ENCODE measurements around the gene PDLIM4. TPM values are rescaled to one million over a fixed set of nuclear protein-coding genes. Genes with fewer than 3 reads are reported as not detected.
A peak's percentile ranks its signal among the peaks of the same experiment; 100 is the strongest.

PDLIM4 gene
- total RNA-seq, 3 donors from 2014 or later = 5.1 to 59.0 (median 5.6) TPM

- no peaks in the 10 kb centered on the region for H3K36me3 ChIP-seq (ENCODE audit: low read depth)
- no peaks in the 10 kb centered on the region for H3K9me3 ChIP-seq
- H3K4me3 ChIP-seq = peak overlapping the region; percentile 65
- DNase-seq (peak in 2 of 3 donors; percentile 19 to 45), ATAC-seq (no peak)
- no peak for TF ChIP-seq CTCF (IDR thresholded peaks at IDR 0.05)
- intact Hi-C loops (cut with DNase I, micrococcal nuclease) = no loop called here
- H3K4me1 ChIP-seq (ENCODE audit: low read depth) = peaks cover 30% of the 10 kb centered on the region
Measured at GRCh38 chr5:132228241-132229035, 29.1 kb upstream of the PDLIM4 start.

GRCh38 chr5:132229236-132229635 lies 28.3 kb upstream of the PDLIM4 start:
- Histone ChIP-seq H3K9me3 (no peaks in the 10 kb centered on the region), H3K4me3 (no peak overlapping the region), H3K36me3 (ENCODE audit: low read depth) (no peaks in the 10 kb centered on the region), H3K4me1 (ENCODE audit: low read depth) (peaks cover 28% of the 10 kb centered on the region)
- no peak for ATAC-seq
- TF ChIP-seq CTCF (IDR thresholded peaks at IDR 0.05) = no peak
- intact Hi-C loops (cut with DNase I, micrococcal nuclease) = no loop called here
- DNase-seq = no peak

GRCh38 chr5:132230871-132231270 lies 26.6 kb upstream of the PDLIM4 start:
- no peaks in the 10 kb centered on the region for H3K36me3 ChIP-seq (ENCODE audit: low read depth)
- intact Hi-C loops (cut with DNase I, micrococcal nuclease) = no loop called here
- peaks cover 16% of the 10 kb centered on the region for H3K4me1 ChIP-seq (ENCODE audit: low read depth)
- no peak for DNase-seq
- H3K9me3 ChIP-seq = no peaks in the 10 kb centered on the region
- ATAC-seq = no peak
- no peak for TF ChIP-seq CTCF (IDR thresholded peaks at IDR 0.05)
- no peak overlapping the region for H3K4me3 ChIP-seq

GRCh38 chr5:132232465-132232864 lies 25.0 kb upstream of the PDLIM4 start:
- Histone ChIP-seq H3K4me1 (ENCODE audit: low read depth) (peaks cover 4% of the 10 kb centered on the region), H3K36me3 (ENCODE audit: low read depth) (no peaks in the 10 kb centered on the region), H3K4me3 (no peak overlapping the region), H3K9me3 (no peaks in the 10 kb centered on the region)
- TF ChIP-seq CTCF (IDR thresholded peaks at IDR 0.05) = no peak
- DNase-seq (no peak), ATAC-seq (no peak)
- intact Hi-C loops (cut with DNase I, micrococcal nuclease) = no loop called here

GRCh38 chr5:132233081-132233480 lies 24.4 kb upstream of the PDLIM4 start:
- DNase-seq (no peak), ATAC-seq (no peak)
- no peak for TF ChIP-seq CTCF (IDR thresholded peaks at IDR 0.05)
- intact Hi-C loops (cut with DNase I, micrococcal nuclease) = no loop called here
- H3K9me3 ChIP-seq = no peaks in the 10 kb centered on the region
- H3K4me3 ChIP-seq = no peak overlapping the region
- H3K36me3 ChIP-seq (ENCODE audit: low read depth) = no peaks in the 10 kb centered on the region
- H3K4me1 ChIP-seq (ENCODE audit: low read depth) = peaks cover 3% of the 10 kb centered on the region

Measured in mucosa of descending colon (tissue), 3 donors.